ENCODE results near the gene PPP3R1. TPM values are rescaled to one million over a fixed set of nuclear protein-coding genes. Genes with fewer than 3 reads are reported as not detected.

The PPP3R1 gene
- total and polyA plus RNA-seq, 9 of the 15 experiments (the other 6 are each of a cell fraction or from before 2014, with no cell fraction given): 3.7 to 70.0 (median 24.8) TPM

DNA sequence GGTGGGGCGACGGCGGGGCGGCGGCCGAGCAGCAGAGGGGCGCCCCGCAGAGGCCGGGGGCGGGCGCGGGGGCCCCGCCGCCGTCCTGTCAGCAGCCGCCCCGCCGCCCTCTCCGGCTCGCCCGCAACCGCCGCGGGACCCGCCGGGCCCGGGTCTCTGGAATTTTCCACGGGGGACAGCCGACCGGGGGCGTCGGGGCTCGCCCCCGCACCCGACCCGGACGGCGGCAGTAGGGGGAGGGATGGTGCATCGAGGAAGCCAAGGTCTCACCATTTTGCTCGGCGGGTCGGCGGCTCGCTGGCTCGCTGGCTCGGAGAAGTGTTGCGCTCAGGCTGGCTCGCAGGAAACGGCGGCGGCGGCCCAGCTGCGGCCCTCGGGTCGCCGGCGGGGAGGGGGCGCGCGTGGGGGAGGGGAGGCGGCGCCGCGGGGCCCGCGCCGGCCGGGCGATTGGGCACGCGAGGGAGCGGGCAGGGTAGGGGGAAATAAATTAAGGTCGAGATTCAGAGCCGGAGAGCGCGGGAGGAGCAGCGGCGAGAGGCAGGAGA is 405 bp downstream of the PPP3R1 start (continued):
- TF ChIP-seq, protein P1, sequence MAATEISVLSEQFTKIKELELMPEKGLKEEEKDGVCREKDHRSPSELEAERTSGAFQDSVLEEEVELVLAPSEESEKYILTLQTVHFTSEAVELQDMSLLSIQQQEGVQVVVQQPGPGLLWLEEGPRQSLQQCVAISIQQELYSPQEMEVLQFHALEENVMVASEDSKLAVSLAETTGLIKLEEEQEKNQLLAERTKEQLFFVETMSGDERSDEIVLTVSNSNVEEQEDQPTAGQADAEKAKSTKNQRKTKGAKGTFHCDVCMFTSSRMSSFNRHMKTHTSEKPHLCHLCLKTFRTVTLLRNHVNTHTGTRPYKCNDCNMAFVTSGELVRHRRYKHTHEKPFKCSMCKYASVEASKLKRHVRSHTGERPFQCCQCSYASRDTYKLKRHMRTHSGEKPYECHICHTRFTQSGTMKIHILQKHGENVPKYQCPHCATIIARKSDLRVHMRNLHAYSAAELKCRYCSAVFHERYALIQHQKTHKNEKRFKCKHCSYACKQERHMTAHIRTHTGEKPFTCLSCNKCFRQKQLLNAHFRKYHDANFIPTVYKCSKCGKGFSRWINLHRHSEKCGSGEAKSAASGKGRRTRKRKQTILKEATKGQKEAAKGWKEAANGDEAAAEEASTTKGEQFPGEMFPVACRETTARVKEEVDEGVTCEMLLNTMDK (IDR thresholded peaks at IDR 0.05; ENCODE audit: borderline replicate concordance, insufficient read depth, low read depth, low read length, poor library complexity, severe bottlenecking): peak; percentile 14
- TF ChIP-seq MXI1 (IDR thresholded peaks at IDR 0.05; ENCODE audit: low read depth, low read length): no peak
- no peak for TF ChIP-seq CBFB (CRISPR knock-in tag; IDR thresholded peaks at IDR 0.05)
- TF ChIP-seq GABPB1 (CRISPR knock-in tag; IDR thresholded peaks at IDR 0.05): no peak
- peak; percentile 9; the same call in 1 of the 2 replicates for TF ChIP-seq ETV5 (CRISPR knock-in tag; IDR thresholded peaks at IDR 0.05; ENCODE audit: low read depth)
- TF ChIP-seq THRAP3 (IDR thresholded peaks at IDR 0.05; ENCODE audit: borderline replicate concordance): no peak
- TF ChIP-seq ZNF263 (CRISPR knock-in tag; IDR thresholded peaks at IDR 0.05; ENCODE audit: borderline replicate concordance): no peak
- TF ChIP-seq YY1 (IDR thresholded peaks at IDR 0.05; ENCODE audit: borderline replicate concordance in 1 of 3, control insufficient read depth in 1 of 3, extremely low read depth in 1 of 3, insufficient read depth in 3 of 3, insufficient read length in 1 of 3, insufficient replicate concordance in 2 of 3, low read depth in 1 of 3, low read length in 2 of 3): peak in 1 of 3 experiments; percentile 11
- no peak for TF ChIP-seq ZNF75A (CRISPR knock-in tag; IDR thresholded peaks at IDR 0.05)
- peak; percentile 18 for TF ChIP-seq HMGN3 (IDR thresholded peaks at IDR 0.05; ENCODE audit: borderline replicate concordance, extremely low read depth, insufficient read length, low read depth, low read length)
- no peak for TF ChIP-seq ZKSCAN3 (CRISPR knock-in tag; IDR thresholded peaks at IDR 0.05)
- no peak for TF ChIP-seq POLR3G (IDR thresholded peaks at IDR 0.05; ENCODE audit: extremely low read depth, insufficient read length, insufficient replicate concordance)
- no peak for TF ChIP-seq ZNF830 (CRISPR knock-in tag; IDR thresholded peaks at IDR 0.05)
- TF ChIP-seq, protein P2, sequence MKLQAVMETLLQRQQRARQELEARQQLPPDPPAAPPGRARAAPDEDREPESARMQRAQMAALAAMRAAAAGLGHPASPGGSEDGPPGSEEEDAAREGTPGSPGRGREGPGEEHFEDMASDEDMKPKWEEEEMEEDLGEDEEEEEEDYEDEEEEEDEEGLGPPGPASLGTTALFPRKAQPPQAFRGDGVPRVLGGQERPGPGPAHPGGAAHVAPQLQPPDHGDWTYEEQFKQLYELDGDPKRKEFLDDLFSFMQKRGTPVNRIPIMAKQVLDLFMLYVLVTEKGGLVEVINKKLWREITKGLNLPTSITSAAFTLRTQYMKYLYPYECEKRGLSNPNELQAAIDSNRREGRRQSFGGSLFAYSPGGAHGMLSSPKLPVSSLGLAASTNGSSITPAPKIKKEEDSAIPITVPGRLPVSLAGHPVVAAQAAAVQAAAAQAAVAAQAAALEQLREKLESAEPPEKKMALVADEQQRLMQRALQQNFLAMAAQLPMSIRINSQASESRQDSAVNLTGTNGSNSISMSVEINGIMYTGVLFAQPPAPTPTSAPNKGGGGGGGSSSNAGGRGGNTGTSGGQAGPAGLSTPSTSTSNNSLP (IDR thresholded peaks at IDR 0.05; ENCODE audit: borderline replicate concordance, low read depth, low read length): no peak
- no peak for TF ChIP-seq BACH1 (tag; IDR thresholded peaks at IDR 0.05)
- TF ChIP-seq ZFP1 (CRISPR knock-in tag; IDR thresholded peaks at IDR 0.05): no peak
- no peak for TF ChIP-seq KAT7 (CRISPR knock-in tag; IDR thresholded peaks at IDR 0.05; ENCODE audit: borderline replicate concordance)
- TF ChIP-seq NUFIP1 (IDR thresholded peaks at IDR 0.05; ENCODE audit: partially characterized antibody): no peak
- no peak for TF ChIP-seq TRIM28 (IDR thresholded peaks at IDR 0.05)
- TF ChIP-seq, protein P3, sequence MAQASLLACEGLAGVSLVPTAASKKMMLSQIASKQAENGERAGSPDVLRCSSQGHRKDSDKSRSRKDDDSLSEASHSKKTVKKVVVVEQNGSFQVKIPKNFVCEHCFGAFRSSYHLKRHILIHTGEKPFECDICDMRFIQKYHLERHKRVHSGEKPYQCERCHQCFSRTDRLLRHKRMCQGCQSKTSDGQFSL (CRISPR knock-in tag; IDR thresholded peaks at IDR 0.05): no peak
- TF ChIP-seq, protein P3 (tag; IDR thresholded peaks at IDR 0.05): peak in 1 of 2 experiments; percentile 49; a peak in 1 of 4 replicates
- no peak for TF ChIP-seq ELF4 (CRISPR knock-in tag; IDR thresholded peaks at IDR 0.05)
- no peak for TF ChIP-seq MCM3 (IDR thresholded peaks at IDR 0.05)
- TF ChIP-seq ZNF780A (CRISPR knock-in tag; IDR thresholded peaks at IDR 0.05): no peak
- no peak for TF ChIP-seq ATF7 (IDR thresholded peaks at IDR 0.05)
- peak; percentile 4 for TF ChIP-seq RBFOX2 (IDR thresholded peaks at IDR 0.05; ENCODE audit: low read depth, low read length)

Measured in K562 (cell line).